Neural progenitor cell (in vitro differentiated cells): ENCODE data around the gene AP2B1. TPM values are rescaled to one million over a fixed set of nuclear protein-coding genes. Genes with fewer than 3 reads are reported as not detected.

Source experiments
- DNase-seq: peaks from one replicate; pipeline ENCODE4 v3.0.0-alpha.2; 2016; ENCODE audit warnings: low spot score
- H2AFZ ChIP-seq: fragments of 200-600 bp; sonication (generic); replicated peaks from 2 replicates; pipeline ENCODE4 v1.6.1; 2016; ENCODE audit warnings: antibody characterized with exemption
- H3F3A ChIP-seq: fragments of 200-600 bp; sonication (generic); 2 replicates; pipeline ENCODE4 v1.6.1; 2016; ENCODE audit warnings: antibody characterized with exemption, low read depth
- H3K27ac ChIP-seq: fragments of 200-600 bp; sonication (generic); 2 replicates; pipeline ENCODE4 v1.5.1; 2016; ENCODE audit warnings: mild to moderate bottlenecking
- H3K27me3 ChIP-seq: fragments of 200-600 bp; sonication (generic); 2 replicates; pipeline ENCODE4 v1.6.1; 2016; ENCODE audit warnings: mild to moderate bottlenecking, moderate library complexity
- H3K36me3 ChIP-seq: fragments of 200-600 bp; sonication (generic); 2 replicates; pipeline ENCODE4 v1.5.1; 2016
- H3K4me1 ChIP-seq: fragments of 200-600 bp; sonication (generic); 2 replicates; pipeline ENCODE4 v1.6.1; 2016; ENCODE audit warnings: mixed run types
- H3K4me2 ChIP-seq: fragments of 200-600 bp; sonication (generic); 2 replicates; pipeline ENCODE4 v1.6.1; 2016
- H3K4me3 ChIP-seq: fragments of 200-600 bp; sonication (generic); 2 replicates; pipeline ENCODE4 v1.5.1; 2016
- H3K79me2 ChIP-seq: fragments of 200-600 bp; sonication (generic); 2 replicates; pipeline ENCODE4 v1.6.1; 2016; ENCODE audit warnings: low read depth
- H3K9ac ChIP-seq: fragments of 200-600 bp; sonication (generic); 2 replicates; pipeline ENCODE4 v1.6.1; 2016
- H3K9me3 ChIP-seq: fragments of 200-600 bp; sonication (generic); 2 replicates; pipeline ENCODE4 v1.5.1; 2016; ENCODE audit warnings: low read depth
- H4K20me1 ChIP-seq: fragments of 200-600 bp; sonication (generic); 2 replicates; pipeline ENCODE4 v1.6.1; 2016; ENCODE audit warnings: low read depth
- H3K27ac Mint-ChIP-seq: 3 replicates; pipeline ENCODE4 v1.8.0; 2021; ENCODE audit warnings: mixed read lengths
- H3K27me3 Mint-ChIP-seq: 2 replicates; pipeline ENCODE4 v1.8.0; 2022; ENCODE audit warnings: low read depth, mild to moderate bottlenecking, inconsistent platforms, moderate library complexity, mixed read lengths; ENCODE audit not compliant: insufficient read depth
- H3K36me3 Mint-ChIP-seq: 3 replicates; pipeline ENCODE4 v1.8.0; 2021; ENCODE audit warnings: mixed read lengths
- H3K4me1 Mint-ChIP-seq: 3 replicates; pipeline ENCODE4 v1.8.0; 2021; ENCODE audit warnings: mixed read lengths
- H3K4me3 Mint-ChIP-seq: 3 replicates; pipeline ENCODE4 v1.8.0; 2021; ENCODE audit warnings: mild to moderate bottlenecking, moderate library complexity, mixed read lengths
- H3K9me3 Mint-ChIP-seq: 3 replicates; pipeline ENCODE4 v1.8.0; 2020; ENCODE audit warnings: mixed read lengths
- EZH2 ChIP-seq: fragments of 200-600 bp; sonication (generic); IDR thresholded peaks from 2 replicates; pipeline ENCODE4 v1.6.1; 2017; ENCODE audit warnings: antibody characterized with exemption, mild to moderate bottlenecking, moderate library complexity
- EZH2phosphoT487 ChIP-seq: fragments of 200-600 bp; sonication (generic); IDR thresholded peaks from 2 replicates; pipeline ENCODE4 v1.6.1; 2017; ENCODE audit warnings: antibody characterized with exemption
- total RNA-seq: library from RNA; depleted of rRNA; stranded (reverse); fragments of >200 nt; gene quantifications from 2 replicates; pipeline ENCODE4 v1.2.3, GENCODE V29; 2015; ENCODE audit warnings: low replicate concordance
- TF ChIP-seq, protein P1 (sequence below): fragments of 200-600 bp; sonication (generic); IDR thresholded peaks from 2 replicates; pipeline ENCODE4 v1.5.1; 2017; ENCODE audit warnings: antibody characterized with exemption, mild to moderate bottlenecking

The AP2B1 gene
- total RNA-seq, 1 donor from 2014 or later, result 125 TPM

DNA sequence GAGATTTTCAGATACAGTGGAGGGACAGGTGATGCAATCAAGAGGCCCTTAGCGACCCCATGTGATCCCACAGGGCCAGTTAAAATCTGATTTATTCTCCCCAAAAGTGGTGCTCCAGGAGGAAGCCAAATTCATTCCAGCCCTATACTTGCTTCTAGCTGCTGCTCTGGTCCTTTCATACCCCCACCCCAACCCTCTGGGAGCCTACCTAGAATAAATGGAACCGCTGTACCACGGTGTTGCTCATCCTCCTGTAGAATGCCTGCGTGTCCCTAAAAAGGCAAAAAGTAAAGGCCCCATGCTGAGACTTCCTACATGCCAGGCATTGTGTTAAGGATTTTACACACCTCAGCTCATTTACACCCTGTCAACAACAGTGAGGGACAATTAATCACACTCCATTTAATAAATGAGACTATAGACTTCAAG is 142.3 kb downstream of the AP2B1 start:
- no peaks in the 10 kb centered on the region for H3K9me3 ChIP-seq
- peaks cover 12% of the 10 kb centered on the region for H3F3A ChIP-seq
- no peak overlapping the region for H3K27ac Mint-ChIP-seq
- H3K27me3 ChIP-seq, result peaks cover 26% of the 10 kb centered on the region
- DNase-seq, result peak; percentile 79
- H3K36me3 ChIP-seq, result no peaks in the 10 kb centered on the region
- no peak overlapping the region for H3K4me3 ChIP-seq
- peak overlapping the region; percentile 36 for H3K4me3 Mint-ChIP-seq
- TF ChIP-seq, protein P1, sequence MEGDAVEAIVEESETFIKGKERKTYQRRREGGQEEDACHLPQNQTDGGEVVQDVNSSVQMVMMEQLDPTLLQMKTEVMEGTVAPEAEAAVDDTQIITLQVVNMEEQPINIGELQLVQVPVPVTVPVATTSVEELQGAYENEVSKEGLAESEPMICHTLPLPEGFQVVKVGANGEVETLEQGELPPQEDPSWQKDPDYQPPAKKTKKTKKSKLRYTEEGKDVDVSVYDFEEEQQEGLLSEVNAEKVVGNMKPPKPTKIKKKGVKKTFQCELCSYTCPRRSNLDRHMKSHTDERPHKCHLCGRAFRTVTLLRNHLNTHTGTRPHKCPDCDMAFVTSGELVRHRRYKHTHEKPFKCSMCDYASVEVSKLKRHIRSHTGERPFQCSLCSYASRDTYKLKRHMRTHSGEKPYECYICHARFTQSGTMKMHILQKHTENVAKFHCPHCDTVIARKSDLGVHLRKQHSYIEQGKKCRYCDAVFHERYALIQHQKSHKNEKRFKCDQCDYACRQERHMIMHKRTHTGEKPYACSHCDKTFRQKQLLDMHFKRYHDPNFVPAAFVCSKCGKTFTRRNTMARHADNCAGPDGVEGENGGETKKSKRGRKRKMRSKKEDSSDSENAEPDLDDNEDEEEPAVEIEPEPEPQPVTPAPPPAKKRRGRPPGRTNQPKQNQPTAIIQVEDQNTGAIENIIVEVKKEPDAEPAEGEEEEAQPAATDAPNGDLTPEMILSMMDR, result no peak
- TF ChIP-seq EZH2 (no peak), EZH2phosphoT487 (peak; percentile 76)
- H3K9ac ChIP-seq, result no peak overlapping the region
- H2AFZ ChIP-seq, result no peak overlapping the region
- H3K9me3 Mint-ChIP-seq, result no peaks in the 10 kb centered on the region
- H3K27me3 Mint-ChIP-seq, result peaks cover 6% of the 10 kb centered on the region
- H3K4me1 ChIP-seq, result peaks cover 35% of the 10 kb centered on the region
- no peaks in the 10 kb centered on the region for H3K79me2 ChIP-seq
- H3K4me1 Mint-ChIP-seq, result peaks cover 53% of the 10 kb centered on the region
- no peak overlapping the region for H3K27ac ChIP-seq
- H3K4me2 ChIP-seq, result peak overlapping the region; percentile 43
- H3K36me3 Mint-ChIP-seq, result peaks cover 6% of the 10 kb centered on the region
- H4K20me1 ChIP-seq, result peaks cover 60% of the 10 kb centered on the region

DNA sequence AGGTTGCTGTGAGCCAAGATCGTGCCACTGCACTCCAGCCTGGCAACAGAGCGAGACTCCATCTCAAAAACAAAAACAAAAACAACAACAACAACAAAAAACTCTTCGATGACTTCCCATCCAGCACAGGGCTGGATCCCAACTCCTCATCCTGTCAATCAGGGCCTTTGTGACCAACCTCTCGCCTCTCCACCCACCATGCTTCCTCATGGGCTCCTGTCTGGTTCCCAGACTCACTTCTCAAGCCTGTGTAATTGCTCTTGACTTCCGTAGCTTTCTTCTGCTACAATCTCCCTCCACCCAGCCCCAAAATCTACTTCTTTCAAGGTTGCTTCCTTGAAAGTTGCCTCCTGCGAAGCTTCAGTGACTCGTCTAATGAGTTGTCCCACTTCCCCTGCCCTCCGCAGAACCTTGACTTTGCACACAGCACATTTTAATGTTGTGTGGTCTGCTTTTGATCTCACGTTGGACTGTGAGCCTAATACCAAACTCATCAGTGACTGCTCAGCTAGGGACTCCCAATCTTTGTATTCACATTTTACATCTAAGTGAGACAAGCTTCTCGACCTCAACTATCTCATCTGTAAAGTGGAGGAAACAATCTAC is 143.4 kb downstream of the AP2B1 start:
- Histone ChIP-seq H3K4me3 (no peak overlapping the region), H3K4me2 (peak overlapping the region; percentile 93), H3K9me3 (no peaks in the 10 kb centered on the region), H3K27me3 (peaks cover 26% of the 10 kb centered on the region), H4K20me1 (peaks cover 59% of the 10 kb centered on the region), H3K9ac (no peak overlapping the region), H3K79me2 (no peaks in the 10 kb centered on the region), H3K4me1 (peaks cover 35% of the 10 kb centered on the region), H3F3A (peaks cover 12% of the 10 kb centered on the region), H3K27ac (no peak overlapping the region), H3K36me3 (no peaks in the 10 kb centered on the region), H2AFZ (no peak overlapping the region)
- Mint-ChIP-seq H3K4me3 (peak overlapping the region; percentile 89), H3K4me1 (peaks cover 52% of the 10 kb centered on the region), H3K27me3 (peaks cover 8% of the 10 kb centered on the region), H3K9me3 (no peaks in the 10 kb centered on the region), H3K36me3 (peaks cover 5% of the 10 kb centered on the region), H3K27ac (peak overlapping the region; percentile 12)
- DNase-seq, result no peak
- TF ChIP-seq, protein P1, result no peak
- TF ChIP-seq EZH2phosphoT487, result no peak
- TF ChIP-seq EZH2, result no peak

DNA sequence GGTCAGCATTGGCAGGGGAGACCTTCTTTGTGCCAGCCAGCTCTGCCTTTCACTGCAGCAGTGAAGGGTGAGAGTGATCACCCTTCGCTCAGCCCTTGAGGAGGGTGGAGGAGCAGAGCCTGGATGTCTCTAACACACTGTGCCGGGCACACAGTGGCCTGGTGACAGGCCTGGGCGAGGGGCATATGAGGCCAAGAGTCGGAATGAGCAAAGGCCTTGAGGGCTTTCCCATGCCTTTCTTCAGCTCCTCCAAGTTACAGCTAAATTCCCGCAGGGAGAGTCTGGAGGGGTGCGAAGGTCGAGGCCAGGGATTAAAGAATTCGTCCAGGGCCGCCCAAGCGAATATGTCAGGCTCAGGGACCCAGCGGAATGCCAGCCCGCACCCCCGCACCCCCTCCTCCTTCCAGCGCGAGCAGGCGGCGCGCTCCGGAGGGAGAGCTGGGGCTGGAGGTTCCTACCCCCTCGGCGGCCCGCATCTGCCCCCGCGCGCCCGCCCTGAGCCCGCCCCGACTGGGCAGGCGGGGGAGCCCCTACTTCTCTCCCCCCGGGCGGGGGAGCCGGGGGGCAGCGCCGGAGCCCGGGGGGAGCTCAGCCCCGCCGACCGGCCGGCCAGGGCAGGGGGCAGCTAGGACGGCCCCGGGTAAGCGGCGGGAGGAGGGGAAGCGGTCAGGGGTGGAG is 144.3 kb downstream of the AP2B1 start, which contains the start of gene RASL10B:
TSS of gene RASL10B (plus strand) at position 401 of the 678 bp plus-strand sequence. CDS start 3,546 bp downstream, outside the sequence.
- peaks cover 2% of the 10 kb centered on the region for H3K36me3 Mint-ChIP-seq
- Histone ChIP-seq H3K27ac (no peak within 1 kb of the TSS), H4K20me1 (peaks cover 51% of the 10 kb centered on the region), H3K36me3 (no peaks in the 10 kb centered on the region), H3K4me2 (peak within 1 kb of the TSS; percentile 93), H3K9ac (no peak within 1 kb of the TSS), H2AFZ (peak within 1 kb of the TSS; percentile 46), H3F3A (peaks cover 12% of the 10 kb centered on the region), H3K9me3 (no peaks in the 10 kb centered on the region), H3K27me3 (peaks cover 26% of the 10 kb centered on the region), H3K4me1 (peaks cover 28% of the 10 kb centered on the region), H3K79me2 (no peaks in the 10 kb centered on the region), H3K4me3 (peak within 1 kb of the TSS; percentile 96)
- peak; percentile 85 for DNase-seq
- H3K4me1 Mint-ChIP-seq, result peaks cover 43% of the 10 kb centered on the region
- H3K9me3 Mint-ChIP-seq, result no peaks in the 10 kb centered on the region
- peak within 1 kb of the TSS; percentile 93 for H3K27ac Mint-ChIP-seq
- H3K27me3 Mint-ChIP-seq, result peaks cover 8% of the 10 kb centered on the region
- H3K4me3 Mint-ChIP-seq, result peak within 1 kb of the TSS; percentile 96
- TF ChIP-seq EZH2, result no peak
- TF ChIP-seq, protein P1, result no peak
